Activated CD4-positive, CD25-positive, alpha-beta regulatory T cell treated with anti-CD3 and anti-CD28 coated beads, Interleukin-2, amount 50 U/mL, for 72 hours (primary cell): ENCODE measurements around the gene GSTP1.
A peak's percentile ranks its signal among the peaks of the same experiment; 100 is the strongest.
"Not testable (repeated sequence)": the region's sequence is repeated elsewhere in the genome, so short reads cannot be mapped to it uniquely, and the experiment has no call there.

Experiments
- DNase-seq: peaks from one replicate; pipeline ENCODE4 v3.0.0; 2021

Gene GSTP1

GRCh38 chr11:67616431-67617242 lies 33.0 kb downstream of the GSTP1 start:
- no peak for DNase-seq

DNA sequence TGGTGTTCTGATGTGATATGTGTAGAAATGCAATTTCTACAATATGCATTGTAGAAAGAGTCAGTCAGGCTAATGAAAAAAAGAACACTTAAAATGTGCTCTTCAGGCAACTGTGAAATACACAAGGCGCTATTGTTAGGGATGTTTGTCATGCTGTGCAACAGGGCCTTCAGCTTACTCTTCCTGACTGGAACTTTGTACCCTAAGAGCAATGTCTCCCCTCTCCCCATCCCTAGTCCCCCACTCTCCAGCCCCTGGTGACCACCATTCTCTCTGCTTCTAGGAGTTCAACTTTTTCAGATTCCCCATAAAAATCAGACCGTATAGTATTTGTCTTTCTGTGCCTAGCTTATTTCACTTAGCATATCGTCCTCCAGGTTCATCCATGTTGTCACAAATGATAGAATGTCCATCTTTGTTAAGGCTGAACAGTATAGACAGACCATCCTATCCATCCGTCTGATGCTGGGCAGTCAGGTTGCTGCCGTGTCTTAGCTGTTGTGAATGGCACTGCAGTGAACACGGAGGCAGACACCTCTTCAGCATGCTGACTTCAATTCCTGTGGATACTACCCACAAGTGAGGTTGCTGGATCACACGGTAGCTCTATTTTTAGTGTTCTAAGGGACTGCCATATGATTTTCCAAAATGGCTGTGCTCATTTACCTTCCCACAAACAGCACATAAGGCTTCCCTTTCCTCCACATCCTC lies 33.8 kb downstream of the GSTP1 start:
- no peak for DNase-seq

DNA sequence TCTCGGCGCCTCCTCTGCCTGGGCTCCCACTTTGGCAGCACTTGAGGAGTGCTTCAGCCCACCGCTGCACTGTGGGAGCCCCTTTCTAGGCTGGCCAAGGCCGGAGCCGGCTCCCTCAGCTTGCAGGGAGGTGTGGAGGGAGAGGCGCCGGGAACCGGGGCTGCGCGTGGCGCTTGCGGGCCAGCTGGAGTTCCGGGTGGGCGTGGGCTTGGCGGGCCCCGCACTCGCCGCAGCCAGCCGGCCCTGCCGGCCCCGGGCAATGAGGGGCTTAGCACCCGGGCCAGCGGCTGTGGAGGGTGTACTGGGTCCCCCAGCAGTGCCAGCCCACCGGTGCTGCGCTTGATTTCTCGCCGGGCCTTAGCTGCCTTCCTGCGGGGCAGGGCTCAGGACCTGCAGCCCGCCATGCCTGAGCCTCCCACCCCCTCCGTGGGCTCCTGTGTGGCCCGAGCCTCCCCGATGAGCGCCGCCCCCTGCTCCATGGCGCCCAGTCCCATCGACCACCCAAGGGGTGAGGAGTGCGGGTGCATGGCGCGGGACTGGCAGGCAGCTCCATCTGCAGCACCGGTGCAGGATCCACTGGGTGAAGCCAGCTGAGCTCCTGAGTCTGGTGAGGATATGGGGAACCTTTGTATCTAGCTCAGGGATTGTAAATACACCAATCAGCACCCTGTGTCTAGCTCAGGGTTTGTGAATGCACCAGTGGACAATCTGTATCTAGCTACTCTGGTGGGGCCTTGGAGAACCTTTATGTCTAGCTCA lies 35.5 kb downstream of the GSTP1 start:
- not testable (repeated sequence) for DNase-seq

DNA sequence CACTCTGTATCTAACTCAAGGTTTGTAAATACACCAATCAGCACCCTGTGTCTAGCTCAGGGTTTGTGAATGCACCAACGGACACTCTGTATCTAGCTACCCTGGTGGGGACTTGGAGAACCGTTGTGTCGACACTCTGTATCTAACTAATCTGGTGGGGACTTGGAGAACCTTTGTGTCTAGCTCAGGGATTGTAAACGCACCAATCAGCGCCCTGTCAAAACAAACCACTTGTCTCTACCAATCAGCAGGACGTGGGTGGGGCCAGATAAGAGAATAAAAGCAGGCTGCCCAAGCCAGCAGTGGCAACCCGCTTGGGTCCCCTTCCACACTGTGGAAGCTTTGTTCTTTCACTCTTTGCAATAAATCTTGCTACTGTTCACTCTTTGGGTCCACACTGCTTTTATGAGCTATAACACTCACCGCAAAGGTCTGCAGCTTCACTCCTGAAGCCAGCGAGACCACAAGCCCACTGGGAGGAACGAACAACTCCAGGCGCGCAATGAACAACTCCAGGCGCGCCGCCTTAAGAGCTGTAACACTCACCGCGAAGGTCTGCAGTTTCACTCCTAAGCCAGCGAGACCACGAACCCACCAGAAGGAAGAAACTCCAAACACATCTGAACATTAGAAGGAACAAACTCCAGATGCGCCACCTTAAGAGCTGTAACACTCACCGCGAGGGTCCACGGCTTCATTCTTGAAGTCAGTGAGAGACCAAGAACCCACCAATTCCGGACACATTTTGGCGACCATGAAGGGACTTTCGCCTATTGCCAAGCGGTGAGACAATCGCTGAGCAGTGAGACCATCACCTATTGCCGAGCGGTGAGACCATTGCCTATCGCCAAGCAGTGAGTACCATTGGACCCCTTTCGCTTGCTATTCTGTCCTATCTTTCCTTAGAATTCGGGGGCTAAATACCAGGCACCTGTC lies 36.3 kb downstream of the GSTP1 start:
- DNase-seq = not testable (repeated sequence)

- DNase-seq = not testable (repeated sequence)
Measured at GRCh38 chr11:67620621-67621020, 37.0 kb downstream of the GSTP1 start.

- DNase-seq = not testable (repeated sequence)
Measured at GRCh38 chr11:67621928-67622327, 38.3 kb downstream of the GSTP1 start.

GRCh38 chr11:67622905-67623304 lies 39.3 kb downstream of the GSTP1 start:
- not testable (repeated sequence) for DNase-seq

GRCh38 chr11:67623795-67624194 lies 40.2 kb downstream of the GSTP1 start:
- DNase-seq = not testable (repeated sequence)

GRCh38 chr11:67626131-67626833 lies 42.7 kb downstream of the GSTP1 start:
- DNase-seq = not testable (repeated sequence)

DNA sequence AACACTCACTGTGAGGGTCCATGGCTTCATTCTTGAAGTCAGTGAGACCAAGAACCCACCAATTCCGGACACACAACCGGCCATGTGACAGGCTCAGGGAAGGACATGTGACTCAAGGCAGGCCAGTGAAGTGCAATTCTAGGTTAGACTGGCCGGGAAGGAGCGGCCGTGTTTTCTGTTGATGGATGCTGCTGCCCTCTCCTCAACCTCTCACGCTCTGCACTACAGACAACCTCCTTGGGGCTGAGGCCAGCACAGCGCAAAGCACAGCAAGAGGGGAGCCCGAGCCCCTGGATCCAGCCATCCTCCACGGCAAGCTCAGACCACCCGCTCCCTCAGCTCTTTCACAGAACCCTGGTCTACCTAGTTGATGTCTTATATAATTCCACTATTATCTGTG lies 43.4 kb downstream of the GSTP1 start:
- DNase-seq = no peak

GRCh38 chr11:67627441-67627811 lies 43.8 kb downstream of the GSTP1 start:
- no peak for DNase-seq

DNA sequence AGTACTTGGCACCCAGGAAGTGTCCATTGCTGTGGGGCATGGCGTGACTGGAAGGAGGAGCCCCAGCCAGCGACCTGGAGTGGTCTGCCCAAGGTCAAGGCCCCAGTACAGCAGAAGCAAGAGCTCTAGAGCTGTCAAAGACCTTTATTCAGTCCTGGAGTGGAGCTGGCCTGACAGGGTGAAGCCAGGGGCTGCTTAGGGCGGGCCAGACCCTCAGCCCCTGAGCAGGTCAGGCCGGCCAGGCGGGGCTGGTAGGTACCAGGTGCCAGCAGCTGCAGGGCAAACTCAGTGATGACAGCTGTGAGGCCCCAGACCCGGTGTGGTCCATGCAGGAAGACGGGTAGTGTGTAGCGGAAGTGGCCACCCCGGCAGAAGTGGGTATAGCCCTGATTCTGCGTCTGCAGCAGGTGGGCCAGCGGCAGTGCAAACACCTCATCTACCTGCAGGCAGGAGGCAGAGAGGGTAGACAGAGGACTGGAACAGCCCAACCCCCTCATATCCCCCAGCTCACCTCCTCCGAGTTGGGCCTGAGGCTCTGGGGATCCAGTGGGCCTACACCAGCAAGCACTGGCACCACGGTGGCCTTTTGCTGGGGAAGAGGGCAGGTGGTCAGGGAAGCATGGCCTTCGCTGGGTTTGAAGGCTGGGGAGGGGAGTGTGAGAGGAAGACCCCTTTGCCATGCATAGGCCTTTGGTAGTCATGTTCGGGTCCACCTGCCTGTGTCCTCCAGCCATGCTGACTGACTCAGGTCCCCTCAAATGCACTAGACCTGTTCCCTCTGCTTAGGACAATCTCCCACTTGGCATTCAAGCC lies 44.4 kb downstream of the GSTP1 start:
- no peak for DNase-seq

DNA sequence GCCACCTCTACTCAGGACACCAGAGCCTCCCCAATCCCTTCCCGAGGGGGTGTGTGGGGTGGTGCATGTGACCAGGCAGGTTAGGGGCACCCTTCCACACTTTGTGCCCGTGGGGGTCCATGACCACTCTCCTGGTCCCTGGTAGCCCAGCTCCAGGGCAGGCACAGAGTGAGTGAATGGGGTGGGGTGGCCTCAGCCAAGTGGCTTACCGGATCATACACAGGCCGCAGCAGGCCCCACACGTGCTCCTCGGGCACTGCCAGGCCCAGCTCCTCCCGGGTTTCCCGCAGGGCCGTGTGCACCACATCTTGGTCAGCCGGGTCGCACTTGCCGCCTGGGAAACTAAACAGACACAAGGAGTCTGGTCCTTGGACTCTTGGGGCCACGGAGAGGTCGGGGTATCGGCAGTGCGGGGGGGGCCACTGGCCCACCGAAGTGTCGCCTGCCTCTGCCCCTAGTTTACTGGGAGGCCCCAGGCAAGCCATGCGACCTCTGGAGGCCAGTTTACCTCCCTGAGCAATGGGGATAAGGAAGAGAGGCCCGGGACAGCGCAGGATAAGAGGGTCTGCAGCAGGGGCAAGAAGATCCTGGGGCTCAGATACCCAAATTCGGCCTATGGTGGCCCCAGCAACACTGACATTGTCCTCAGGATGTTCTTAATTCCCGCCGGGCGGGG lies 45.2 kb downstream of the GSTP1 start:
- no peak for DNase-seq

DNA sequence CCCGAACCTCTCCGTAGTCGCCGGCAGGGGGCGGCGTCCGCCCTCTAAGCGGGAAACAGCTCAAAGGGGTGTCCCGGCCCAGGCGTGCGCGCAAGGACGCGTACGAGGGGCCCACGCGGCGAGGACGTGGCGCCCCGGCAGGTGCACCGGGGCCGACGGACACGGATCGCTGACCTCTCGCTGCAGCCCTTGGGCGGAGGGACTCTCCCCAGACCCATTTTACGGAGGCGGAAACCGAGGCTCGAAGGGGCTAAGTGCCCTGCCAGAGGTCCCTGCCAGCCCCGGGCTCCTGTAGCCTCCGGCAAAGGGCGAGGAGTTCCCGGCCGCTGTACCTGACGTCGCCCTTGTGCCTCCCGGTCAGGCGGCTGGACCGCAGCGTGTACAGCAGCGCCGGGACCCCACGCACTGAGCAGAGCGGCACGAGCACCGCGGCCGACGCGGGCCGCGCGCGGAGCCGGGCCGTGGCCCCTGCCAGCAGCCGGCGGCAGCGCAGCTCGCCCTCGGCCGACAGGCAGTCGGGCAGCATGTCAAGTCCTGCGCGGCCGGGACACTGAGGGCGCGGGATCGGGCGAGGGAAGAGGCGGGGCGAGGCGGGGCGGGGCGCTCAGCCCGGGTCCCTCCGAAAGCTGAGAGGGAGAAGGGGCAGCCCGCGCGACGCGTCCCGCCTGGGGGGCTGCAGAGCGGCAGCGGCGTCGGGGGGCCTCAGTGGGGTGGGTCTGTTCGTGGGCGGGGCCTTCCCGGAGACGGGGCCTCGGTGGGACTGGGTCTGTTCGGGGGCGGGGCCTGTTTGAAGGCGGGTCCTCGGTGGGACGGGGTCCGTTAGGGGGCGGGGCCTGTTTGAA lies 46.0 kb downstream of the GSTP1 start, which contains the start of gene NUDT8:
Gene NUDT8, minus strand, starts transcription at position 552 of the 842 bp plus-strand sequence. Its CDS starts 26 bp downstream, at position 526.
- DNase-seq = peak; percentile 94

DNA sequence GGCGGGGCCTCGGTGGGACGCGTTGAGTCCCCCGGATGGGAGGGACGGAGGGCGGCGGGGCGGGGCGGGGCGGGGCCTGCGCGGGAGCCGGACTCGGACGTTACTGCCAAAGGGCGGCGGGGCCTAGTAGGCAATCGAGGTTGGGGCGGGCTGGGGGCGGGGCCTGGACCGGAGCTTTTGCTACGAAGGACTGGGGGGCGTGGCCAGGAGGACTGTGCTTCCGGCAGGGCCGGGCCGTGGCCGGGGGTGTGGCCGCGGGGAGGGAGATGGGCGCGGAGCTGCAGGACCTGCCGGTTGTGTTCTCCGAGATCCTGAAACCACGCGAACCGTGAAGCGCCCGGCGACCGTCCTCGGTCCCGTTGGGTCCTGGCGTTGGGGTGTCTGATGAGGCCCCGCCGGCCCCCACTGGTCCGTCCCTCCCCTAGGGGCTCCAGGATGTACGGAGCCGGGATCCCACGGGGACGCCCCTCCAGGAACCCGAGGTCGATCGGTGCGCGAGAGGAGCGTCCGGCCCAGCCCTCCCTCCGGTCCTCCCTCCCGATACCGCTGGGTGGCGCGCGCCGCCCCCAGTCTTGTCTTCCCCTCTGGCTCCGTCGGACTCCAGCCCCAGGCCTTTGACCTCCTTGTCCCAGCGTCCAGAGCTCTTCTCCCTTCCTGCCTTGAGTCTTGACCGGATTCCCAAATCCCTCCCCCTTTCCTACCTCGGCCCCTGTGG lies 46.8 kb downstream of the GSTP1 start:
- DNase-seq = peak; percentile 95

DNA sequence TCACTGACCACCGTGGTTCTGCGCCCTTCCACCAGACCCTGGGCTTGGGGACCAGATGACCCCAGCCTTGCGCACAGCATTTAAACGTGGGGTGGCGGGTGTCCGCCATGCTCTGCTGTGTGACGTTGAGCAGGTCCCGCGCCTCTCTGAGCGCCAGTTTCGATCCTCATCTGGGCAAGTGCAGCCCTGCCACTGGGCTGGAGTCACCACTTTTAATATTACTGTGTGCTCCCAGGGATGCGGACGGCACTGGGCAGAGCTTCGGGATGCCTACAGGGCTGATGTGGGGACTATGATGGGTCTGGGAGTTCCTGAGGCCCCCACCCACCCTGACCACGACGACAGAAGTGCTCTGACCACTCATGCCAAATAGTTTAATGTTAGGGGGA lies 47.3 kb downstream of the GSTP1 start:
- no peak for DNase-seq

DNA sequence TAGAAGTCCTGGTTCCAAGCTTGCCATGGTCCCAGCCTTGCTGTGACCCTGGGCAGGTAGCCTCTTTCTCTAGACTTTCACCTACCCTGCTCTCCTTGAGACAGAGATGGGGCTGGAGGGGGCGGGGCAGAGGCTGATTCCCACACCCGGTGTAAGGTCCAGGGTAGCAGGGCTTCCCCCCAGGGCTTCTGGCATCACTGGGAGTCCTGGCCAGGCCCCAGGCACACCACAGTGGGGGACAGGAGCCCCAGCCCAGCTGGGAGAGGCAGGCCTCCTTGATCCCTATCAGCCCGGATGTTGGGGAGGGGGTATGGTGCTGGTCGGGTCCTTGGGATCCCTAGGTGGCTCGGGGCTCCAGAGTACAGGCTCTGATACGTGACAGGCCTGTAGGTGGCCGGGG lies 47.8 kb downstream of the GSTP1 start:
- no peak for DNase-seq

DNA sequence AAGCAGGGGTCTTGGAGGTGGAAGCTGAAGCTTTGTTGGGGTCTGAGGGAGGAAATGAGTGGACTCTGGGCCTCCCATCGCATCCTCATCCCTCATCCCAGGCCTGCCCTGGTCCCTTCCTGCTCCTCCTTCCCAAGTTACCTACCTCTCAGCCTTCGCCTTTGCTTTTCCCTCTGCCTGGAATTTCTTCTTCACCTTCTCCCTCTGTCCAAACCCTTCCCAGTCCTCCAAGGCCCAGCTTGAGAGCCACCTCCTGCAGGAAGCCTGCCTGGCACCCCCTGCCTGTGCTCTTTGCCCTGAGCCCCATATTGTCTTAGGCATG lies 48.2 kb downstream of the GSTP1 start:
- no peak for DNase-seq
